LNCAP (cell line): ENCODE data around the gene ZNF778.

ENCODE experiments used
- TF ChIP-seq, protein P1 (sequence below): fragments of 450-650 bp; IDR thresholded peaks from 2 replicates; pipeline ENCODE4 v1.5.1; 2017; ENCODE audit warnings: mild to moderate bottlenecking

Gene ZNF778

DNA sequence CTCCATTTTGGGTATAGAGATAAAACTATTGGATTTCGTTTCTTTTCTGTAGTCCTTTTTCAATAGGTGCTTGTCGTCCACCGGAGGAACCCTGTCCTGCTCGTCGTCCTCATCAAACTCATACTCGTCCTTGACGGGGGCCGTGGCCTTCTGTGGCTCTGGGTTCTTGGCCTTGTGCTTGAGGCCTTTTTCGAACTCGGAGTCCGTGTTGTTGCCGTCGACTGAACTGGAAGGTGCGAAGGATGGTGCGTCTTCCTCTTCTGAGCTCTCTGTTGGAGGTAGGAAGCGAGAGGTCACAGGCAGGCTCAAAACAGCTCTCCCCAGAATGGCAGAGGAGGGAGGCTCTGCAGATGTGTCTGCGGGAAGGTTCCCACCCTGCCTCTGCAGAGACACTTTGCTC lies 67.9 kb downstream of the ZNF778 start:
- TF ChIP-seq, protein P1, sequence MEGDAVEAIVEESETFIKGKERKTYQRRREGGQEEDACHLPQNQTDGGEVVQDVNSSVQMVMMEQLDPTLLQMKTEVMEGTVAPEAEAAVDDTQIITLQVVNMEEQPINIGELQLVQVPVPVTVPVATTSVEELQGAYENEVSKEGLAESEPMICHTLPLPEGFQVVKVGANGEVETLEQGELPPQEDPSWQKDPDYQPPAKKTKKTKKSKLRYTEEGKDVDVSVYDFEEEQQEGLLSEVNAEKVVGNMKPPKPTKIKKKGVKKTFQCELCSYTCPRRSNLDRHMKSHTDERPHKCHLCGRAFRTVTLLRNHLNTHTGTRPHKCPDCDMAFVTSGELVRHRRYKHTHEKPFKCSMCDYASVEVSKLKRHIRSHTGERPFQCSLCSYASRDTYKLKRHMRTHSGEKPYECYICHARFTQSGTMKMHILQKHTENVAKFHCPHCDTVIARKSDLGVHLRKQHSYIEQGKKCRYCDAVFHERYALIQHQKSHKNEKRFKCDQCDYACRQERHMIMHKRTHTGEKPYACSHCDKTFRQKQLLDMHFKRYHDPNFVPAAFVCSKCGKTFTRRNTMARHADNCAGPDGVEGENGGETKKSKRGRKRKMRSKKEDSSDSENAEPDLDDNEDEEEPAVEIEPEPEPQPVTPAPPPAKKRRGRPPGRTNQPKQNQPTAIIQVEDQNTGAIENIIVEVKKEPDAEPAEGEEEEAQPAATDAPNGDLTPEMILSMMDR: no peak

DNA sequence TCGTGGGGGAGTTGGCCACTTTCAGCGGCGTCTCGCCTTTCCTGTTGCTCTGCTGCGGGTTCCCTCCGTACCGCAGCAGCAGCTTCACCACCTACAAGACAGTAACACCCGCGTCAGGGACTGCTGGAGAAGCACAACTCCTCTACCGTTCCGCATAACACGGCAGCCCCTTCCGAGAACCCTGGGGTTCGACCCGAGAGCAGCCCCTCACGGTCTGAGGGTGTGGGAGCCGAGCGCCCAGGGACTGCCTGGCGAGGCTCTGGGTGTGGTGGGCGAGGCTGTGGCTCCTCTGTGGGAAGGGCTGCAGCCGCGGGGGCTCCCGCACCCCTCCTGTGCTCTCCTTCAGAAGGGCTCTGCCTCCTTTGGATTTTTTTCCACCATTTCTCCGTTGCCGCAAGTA lies 68.6 kb downstream of the ZNF778 start:
- TF ChIP-seq, protein P1: no peak
